Measurements from ENCODE around the gene JAZF1.

DNA sequence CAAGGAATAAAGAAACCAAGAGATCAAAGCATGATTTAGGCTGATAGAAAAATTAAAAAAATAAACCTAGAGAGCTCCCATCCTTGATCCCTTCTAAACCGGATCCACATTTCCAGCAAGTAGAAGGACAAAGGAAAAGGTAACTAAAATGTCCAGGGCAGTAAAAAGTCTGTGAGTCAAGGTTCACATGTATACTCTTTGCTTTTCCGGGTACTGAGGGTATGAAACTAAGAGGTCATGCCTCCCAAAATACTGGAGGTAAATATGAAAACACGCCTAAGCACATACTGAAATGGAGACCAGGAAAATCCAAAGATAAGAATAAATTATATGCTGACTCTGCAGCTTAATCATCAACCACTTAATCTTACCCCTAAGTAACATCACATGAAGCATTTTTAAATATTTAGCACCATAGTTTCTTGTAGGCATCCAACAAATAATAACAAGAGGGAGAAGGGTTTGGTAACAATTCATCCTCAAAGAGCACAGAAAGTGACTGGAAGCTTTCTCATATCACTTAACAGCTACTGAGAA, 35.4 kb downstream of the JAZF1 start:
- TF ChIP-seq, protein P1, sequence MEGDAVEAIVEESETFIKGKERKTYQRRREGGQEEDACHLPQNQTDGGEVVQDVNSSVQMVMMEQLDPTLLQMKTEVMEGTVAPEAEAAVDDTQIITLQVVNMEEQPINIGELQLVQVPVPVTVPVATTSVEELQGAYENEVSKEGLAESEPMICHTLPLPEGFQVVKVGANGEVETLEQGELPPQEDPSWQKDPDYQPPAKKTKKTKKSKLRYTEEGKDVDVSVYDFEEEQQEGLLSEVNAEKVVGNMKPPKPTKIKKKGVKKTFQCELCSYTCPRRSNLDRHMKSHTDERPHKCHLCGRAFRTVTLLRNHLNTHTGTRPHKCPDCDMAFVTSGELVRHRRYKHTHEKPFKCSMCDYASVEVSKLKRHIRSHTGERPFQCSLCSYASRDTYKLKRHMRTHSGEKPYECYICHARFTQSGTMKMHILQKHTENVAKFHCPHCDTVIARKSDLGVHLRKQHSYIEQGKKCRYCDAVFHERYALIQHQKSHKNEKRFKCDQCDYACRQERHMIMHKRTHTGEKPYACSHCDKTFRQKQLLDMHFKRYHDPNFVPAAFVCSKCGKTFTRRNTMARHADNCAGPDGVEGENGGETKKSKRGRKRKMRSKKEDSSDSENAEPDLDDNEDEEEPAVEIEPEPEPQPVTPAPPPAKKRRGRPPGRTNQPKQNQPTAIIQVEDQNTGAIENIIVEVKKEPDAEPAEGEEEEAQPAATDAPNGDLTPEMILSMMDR (IDR thresholded peaks at IDR 0.05 in 4 of 5, conservative IDR thresholded peaks at IDR 0.05 in 1 of 5), result no peak
- TF ChIP-seq POLR2A (IDR thresholded peaks at IDR 0.05), result no peak
